Activated CD4-positive, alpha-beta T cell treated with anti-CD3 and anti-CD28 coated beads for 4 hours (primary cell): ENCODE measurements around the gene RIMBP2.

Source experiments
- DNase-seq, 2 donors: peaks; one replicate each; pipeline ENCODE4 v3.0.0-alpha.2; 2020

The RIMBP2 gene

DNA sequence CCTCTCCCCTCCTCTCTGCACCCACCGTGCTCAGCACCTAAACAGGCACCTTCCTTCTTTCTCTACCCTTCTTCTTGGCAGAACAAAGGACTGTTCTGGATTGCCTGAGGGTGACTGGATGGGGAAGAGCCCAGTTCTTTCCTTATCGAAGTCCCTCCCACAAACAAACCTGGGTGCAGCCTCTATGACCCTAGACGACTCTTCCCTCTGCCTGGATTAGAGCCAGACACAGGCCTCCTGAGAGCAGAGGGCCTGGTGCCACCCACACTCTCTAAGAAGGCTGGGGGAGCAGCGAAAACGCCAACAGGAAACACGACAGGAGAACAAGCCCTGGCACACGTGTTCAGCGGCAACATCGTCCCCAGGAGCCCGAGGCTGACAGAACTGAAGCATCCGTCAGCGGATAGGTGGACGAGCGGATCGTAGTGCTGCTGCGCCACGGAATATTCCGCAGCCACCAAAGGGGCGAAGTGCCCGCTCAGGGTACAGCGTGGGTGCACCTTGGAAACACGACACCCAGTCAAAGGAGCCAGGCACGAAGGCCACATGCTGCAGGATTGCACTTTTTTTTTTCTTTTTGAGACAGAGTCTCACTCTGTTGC, 38.0 kb downstream of the RIMBP2 start:
- no peak for DNase-seq

DNA sequence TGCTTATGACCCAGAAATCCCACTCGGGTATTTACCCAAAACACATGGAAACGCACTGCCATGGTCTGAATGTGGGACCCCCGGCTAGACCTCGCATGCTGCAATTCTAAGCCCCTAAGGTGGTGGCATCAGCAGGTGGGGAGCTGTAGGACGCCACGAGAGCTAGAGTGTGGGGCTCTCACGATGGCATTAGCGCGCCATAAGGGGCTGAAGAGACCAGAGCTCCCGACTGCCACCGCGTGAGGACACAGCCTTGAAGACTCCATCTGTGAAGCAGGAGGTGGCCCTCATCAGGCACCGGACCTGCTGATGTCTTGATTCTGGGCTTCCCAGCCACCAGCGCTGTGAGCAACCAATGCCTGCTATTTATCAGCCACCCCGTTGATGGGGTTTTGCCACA, 40.3 kb downstream of the RIMBP2 start:
- no peak for DNase-seq

DNA sequence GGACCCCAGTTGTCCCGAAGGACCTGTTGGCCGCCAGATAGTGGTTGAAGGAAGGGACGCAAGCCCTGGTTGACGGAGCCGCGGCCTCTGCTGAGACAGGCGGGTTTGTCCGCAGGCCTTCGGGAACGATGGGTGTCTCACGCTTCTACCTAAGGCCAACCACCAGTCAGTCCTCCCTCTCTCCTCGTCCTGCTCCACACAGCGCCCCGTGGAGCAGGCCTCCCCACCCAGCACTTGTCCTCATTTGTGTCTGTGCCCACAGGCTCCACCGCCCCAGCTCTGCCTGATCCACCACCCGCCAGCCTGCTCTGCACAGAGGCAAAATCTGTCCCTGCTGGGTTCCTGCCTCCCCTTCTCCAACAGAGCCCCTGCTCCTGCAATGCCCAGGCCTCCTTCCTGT, 41.0 kb downstream of the RIMBP2 start:
- no peak for DNase-seq

- no peak for DNase-seq
Observed at GRCh38 chr12:130674676-130675075, 41.4 kb downstream of the RIMBP2 start.

GRCh38 chr12:130673036-130673705, 42.9 kb downstream of the RIMBP2 start:
- DNase-seq: no peak

- DNase-seq: no peak
Observed at GRCh38 chr12:130672089-130672820, 43.8 kb downstream of the RIMBP2 start.

DNA sequence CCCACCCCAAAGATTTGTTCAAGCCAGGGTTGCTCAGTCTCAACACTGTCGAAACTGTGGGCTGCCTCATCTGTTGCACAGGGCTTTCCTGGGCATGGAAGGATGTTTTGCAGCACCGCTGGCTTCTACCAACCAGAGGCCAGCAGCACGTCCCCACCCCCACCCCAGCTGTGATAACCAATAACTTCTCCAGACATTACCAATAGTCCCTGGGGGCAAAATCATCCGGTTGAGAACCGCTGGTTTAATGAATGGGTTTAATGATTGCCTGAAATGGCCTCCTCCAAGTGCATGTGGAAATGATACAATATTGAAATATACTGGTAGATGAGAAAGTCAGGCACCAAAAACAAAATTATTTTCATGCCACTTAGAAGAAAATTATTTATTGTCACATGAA, 44.5 kb downstream of the RIMBP2 start:
- DNase-seq: no peak

DNA sequence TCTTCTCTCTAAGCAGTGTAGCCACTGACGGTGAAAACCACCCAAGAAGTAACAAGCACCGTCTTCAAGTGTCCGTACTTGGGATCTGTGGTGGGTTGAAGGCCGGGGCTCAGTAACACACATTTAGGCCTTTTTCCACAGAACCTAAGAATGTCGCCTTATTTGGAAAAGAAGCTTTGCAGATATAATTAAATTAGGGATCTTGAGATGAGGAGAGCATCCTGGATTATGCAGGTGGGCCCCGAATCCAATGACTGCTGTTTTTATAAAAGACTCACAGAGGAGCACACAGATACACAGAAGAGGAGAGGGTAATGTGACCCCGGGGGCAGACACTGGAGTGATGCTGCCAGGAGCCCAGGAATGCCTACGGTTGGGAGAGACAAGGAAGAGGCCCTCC, 46.3 kb downstream of the RIMBP2 start:
- no peak for DNase-seq

- no peak for DNase-seq
Observed at GRCh38 chr12:130669205-130669557, 46.9 kb downstream of the RIMBP2 start.

DNA sequence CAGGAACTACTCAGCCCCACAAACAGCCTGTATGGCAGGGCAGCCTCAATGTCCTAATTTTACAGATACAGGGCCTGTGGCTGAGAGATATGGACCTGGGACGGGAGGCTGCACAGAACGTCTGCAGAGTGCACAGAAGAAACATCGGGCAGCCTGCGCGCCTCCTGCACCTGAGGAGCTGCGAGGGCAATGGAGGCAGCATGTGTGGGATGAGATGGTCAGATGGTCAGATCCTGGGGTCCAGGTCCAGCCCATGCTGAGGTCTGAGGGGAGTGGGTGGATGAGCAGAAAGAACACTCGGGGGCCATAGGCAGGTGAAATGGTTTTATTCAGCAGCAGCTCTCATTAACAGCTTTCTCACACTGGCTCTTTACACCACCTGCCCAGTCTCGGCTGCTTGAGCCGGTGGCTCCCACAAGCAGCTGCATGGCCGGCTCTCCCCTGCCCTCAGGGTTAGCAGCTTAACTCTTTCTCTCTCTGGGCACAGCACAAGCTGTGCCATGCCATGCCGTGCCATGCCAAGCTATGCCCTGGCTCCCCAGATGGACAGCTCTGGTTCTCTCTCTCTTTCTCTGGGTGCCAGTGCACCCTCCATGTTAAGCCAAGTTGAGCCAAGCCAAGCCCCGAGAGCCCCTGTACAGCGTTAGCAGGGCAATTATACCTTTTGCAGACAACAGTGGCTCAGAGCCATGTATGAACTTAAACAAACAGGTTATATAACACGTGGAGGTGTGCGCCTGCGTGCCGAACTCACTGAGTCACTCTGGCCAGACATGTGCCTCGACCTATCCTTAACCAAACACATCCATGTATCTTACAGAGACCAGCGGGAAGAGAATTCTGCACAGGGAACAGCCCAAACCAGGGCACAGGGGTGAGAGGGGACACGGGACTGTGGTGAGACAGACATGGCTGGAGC, 47.6 kb downstream of the RIMBP2 start:
- DNase-seq: no peak

GRCh38 chr12:130667421-130667960, 48.6 kb downstream of the RIMBP2 start:
- no peak for DNase-seq

- no peak for DNase-seq
Observed at GRCh38 chr12:130666645-130667044, 49.5 kb downstream of the RIMBP2 start.

GRCh38 chr12:130665753-130666152, 50.3 kb downstream of the RIMBP2 start:
- DNase-seq: no peak

GRCh38 chr12:130664772-130665171, 51.3 kb downstream of the RIMBP2 start:
- no peak for DNase-seq

DNA sequence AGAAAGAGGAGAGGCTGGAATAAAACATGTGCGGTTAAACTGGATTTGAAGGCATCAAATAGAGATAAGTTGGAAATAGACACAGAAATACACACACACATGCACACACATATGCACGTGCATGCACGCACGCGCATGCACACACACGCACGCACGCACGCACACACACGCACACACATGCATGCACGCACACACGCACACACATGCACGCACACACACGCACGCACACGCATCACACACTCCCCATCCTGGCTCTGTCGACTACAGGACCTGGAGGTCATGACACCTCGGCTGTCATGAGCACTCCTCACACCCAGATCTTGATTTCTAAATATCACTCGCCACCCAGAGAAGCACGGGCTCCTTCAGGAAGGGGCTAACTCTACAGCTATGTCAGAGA, 51.8 kb downstream of the RIMBP2 start:
- no peak for DNase-seq

GRCh38 chr12:130663514-130663913, 52.6 kb downstream of the RIMBP2 start:
- DNase-seq: no peak

DNA sequence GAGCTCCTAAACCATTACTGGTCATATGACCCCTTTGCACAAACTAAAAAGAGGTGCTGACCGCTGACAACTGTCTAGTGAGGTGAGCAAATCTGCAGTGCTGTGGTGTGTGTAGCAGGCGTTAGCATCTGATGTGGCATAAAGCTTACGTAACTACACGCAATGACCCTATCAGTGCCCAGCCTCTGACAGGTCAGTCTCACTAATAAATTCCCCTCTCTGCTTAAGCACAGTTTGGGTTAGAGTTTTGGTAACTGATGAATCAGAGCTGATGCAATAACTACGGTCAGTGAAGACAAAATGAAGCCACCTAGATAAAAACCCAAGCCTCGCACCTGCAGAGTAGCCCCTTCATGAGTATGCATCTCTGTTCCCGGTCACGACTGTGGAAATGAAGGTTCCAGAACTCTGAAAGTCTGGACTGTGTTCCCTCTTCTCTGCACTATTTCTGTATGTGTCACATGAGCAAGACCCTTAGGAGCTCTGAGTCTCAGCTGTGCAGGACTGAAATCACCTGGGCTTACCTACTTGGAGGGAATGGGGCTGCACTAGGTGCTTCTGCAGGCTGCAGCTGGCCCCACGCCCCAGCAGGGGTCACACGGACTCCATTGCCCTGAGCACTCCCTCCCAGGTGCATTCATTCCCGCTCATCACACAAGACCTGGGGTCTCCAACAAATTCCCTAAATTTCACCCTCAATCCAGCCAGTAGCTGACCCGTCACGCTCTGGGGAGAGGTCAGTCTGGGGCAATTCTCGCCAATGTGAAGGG, 54.4 kb downstream of the RIMBP2 start:
- DNase-seq: no peak

DNA sequence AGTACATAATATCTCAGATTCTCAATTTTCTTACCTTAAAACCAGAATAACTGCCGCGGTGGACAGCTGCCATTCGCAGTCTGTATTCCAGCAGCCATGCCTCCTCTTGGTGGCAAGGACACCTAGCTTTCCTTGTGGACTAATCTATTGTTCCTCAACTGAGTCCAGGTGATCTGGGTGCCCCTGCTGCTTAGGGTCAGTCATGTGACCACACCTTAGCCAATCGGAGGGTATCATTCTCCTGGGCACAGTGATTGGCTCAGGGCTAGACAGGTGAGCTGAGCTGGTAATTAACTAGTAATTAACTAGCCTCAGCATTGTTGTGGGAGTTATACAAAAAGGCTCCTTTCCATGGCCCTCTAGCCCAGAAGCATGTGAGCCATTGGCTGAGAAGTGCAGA, 55.0 kb downstream of the RIMBP2 start:
- DNase-seq: no peak

GRCh38 chr12:130658145-130658911, 57.8 kb downstream of the RIMBP2 start:
- no peak for DNase-seq

DNA sequence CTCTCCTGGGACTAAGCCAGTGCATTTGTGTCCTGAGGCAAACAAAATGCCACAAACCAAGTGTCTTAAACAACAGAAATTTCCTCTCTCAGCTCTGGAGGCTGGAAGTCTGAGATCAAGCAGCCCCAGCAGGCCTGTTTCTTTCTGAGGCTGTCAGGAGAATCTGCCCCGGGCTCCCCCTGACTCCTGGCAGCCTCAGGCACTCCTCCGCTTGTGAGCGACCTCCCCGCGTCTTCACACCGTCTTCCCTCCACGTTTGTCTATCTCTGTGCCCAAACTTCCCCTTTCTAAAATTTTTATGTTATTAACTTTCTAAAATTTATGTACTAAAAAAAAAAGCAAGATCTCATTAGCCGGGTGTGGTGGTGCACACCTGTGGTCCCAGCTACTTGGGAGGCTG, 59.7 kb downstream of the RIMBP2 start:
- DNase-seq: no peak

DNA sequence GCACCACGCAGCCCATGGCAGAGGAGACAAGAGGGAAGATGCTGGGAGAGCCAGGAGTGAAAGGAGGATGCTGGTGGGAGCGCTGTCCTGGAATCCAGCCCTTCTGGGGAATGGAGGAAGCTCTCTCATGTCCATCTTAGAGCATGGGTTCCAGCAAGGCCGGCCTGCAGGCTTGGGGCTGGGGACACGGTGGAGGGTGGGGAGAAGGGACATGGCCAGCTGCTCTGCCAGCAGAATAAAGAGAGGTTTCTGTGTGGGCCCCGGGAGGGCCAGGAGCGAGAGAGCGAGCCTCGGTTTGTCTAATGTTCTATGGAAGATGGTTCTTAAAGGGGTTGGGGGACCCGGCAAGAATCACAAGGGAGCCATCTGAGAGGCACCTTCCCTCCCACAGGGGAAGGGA, 60.2 kb downstream of the RIMBP2 start:
- DNase-seq: no peak
